ENCODE data around the gene PTK6. TPM values are rescaled to one million over a fixed set of nuclear protein-coding genes. Genes with fewer than 3 reads are reported as not detected.

PTK6 gene
- polyA plus RNA-seq, 2 of the 4 experiments (the other 2 are of a cell fraction): 1.2 to 2.0 TPM

DNA sequence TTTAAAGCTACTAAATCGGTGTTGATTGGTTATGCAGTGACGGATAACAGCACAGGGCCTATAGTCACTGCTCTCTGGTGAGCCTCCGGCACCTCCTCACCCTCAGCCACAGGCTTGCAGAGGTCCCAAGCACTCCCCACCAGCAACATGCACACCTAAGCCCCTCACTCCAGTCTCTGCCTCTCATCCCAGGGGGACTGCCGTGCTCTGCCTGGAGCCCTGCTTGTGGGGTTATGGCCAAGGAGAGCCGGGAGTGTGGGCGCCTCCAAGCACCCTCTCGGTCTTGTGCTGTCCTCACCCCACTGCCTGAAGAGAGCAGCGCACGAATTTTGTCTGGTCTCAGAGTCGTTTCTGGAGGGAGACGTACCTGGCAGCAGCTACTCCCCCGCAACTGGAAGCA is 31.5 kb downstream of the PTK6 start:
- WGBS (ENCODE audit: missing lambda C conversion rate): 79% methylated on average over 12 of the region's 12 CpGs
- no peak for FAIRE-seq
- CTCF ChIA-PET: interaction anchor here (3.2 kb wide), 1 partner anchor 9 kb away, joined by 20 read pairs; no protein-coding TSS in a partner anchor

DNA sequence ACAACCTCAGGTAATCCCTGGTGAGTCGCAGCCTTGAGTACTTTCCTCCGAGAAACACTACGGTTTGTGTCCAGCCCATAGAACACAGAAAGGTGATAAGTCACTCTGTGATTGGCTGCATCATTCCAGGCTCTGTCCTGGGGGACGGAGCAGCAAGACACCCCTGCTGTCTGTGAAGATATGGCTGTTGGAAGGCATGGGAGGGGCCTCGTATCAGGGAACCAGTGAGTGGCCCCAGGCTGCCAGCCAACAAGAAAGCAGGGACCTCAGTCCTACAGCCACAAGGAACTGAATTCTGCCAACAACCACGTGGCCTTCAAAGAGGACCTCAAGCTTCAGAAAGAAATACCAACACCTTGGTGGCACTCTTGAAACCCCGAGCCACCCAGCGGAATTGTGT is 31.9 kb downstream of the PTK6 start:
- POLR2A ChIA-PET: interaction anchor here (1.6 kb wide), 1 partner anchor 15 kb away, joined by 8 read pairs; the partner anchor contains the start of gene PPDPF
- CTCF ChIA-PET: interaction anchor here (1.3 to 3.2 kb wide), 2 partner anchors 9 to 32 kb away, joined by 4 to 20 read pairs; partner anchors contain the start of gene PTK6

More for the DNA sequence above, 31.5 kb downstream of the PTK6 start:
- TF ChIP-seq HDAC2 (IDR thresholded peaks at IDR 0.05) (no peak), HEYL (CRISPR knock-in tag; IDR thresholded peaks at IDR 0.05) (no peak), PHF8 (IDR thresholded peaks at IDR 0.05; ENCODE audit: borderline replicate concordance, low read depth) (no peak), EHMT2 (IDR thresholded peaks at IDR 0.05; ENCODE audit: low read depth) (no peak)
- TF ChIP-seq, protein P1, sequence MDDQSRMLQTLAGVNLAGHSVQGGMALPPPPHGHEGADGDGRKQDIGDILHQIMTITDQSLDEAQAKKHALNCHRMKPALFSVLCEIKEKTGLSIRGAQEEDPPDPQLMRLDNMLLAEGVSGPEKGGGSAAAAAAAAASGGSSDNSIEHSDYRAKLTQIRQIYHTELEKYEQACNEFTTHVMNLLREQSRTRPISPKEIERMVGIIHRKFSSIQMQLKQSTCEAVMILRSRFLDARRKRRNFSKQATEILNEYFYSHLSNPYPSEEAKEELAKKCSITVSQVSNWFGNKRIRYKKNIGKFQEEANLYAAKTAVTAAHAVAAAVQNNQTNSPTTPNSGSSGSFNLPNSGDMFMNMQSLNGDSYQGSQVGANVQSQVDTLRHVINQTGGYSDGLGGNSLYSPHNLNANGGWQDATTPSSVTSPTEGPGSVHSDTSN (IDR thresholded peaks at IDR 0.05): no peak
- TF ChIP-seq, protein P2, sequence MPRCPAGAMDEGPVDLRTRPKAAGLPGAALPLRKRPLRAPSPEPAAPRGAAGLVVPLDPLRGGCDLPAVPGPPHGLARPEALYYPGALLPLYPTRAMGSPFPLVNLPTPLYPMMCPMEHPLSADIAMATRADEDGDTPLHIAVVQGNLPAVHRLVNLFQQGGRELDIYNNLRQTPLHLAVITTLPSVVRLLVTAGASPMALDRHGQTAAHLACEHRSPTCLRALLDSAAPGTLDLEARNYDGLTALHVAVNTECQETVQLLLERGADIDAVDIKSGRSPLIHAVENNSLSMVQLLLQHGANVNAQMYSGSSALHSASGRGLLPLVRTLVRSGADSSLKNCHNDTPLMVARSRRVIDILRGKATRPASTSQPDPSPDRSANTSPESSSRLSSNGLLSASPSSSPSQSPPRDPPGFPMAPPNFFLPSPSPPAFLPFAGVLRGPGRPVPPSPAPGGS (IDR thresholded peaks at IDR 0.05): no peak
- TF ChIP-seq, protein P3, sequence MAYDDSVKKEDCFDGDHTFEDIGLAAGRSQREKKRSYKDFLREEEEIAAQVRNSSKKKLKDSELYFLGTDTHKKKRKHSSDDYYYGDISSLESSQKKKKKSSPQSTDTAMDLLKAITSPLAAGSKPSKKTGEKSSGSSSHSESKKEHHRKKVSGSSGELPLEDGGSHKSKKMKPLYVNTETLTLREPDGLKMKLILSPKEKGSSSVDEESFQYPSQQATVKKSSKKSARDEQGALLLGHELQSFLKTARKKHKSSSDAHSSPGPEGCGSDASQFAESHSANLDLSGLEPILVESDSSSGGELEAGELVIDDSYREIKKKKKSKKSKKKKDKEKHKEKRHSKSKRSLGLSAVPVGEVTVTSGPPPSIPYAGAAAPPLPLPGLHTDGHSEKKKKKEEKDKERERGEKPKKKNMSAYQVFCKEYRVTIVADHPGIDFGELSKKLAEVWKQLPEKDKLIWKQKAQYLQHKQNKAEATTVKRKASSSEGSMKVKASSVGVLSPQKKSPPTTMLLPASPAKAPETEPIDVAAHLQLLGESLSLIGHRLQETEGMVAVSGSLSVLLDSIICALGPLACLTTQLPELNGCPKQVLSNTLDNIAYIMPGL (CRISPR knock-in tag; IDR thresholded peaks at IDR 0.05; ENCODE audit: borderline replicate concordance): no peak
- peaks cover 17% of the 10 kb centered on the region for H3K9me3 ChIP-seq
- no peak overlapping the region for H3K4me2 ChIP-seq
- POLR2A ChIA-PET: interaction anchor here (1.6 kb wide), 1 partner anchor 15 kb away, joined by 8 read pairs; the partner anchor contains the start of gene PPDPF
- DNase-seq (ENCODE audit: low read depth in 1 of 2, low spot score in 1 of 2) (no peak), ATAC-seq (no peak)
- H3K27ac ChIP-seq: no peak overlapping the region
- no peaks in the 10 kb centered on the region for H3K4me1 ChIP-seq
- H3K4me3 ChIP-seq: no peak overlapping the region

DNA sequence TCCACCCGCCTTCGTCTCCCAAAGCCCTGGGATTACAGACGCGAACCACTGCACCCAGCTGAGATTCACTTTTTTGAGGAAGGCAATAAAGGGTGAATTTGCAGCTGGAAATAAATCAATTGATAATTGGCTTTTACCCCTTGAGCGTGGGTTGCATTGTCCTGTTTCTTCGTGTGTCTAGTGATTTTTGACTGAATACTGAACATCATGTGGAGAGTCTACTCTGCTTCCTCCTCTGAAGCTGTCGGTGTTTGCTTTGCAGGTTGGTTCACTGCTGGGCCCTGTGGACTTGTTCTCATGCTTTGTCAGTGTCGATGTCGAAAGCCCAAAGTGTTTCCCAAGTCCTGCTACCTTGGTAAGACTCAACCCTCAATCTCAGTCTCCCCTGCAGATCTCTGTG is 32.5 kb downstream of the PTK6 start:
- ATAC-seq: no peak
- Histone ChIP-seq H3K4me2 (no peak overlapping the region), H3K9me3 (peaks cover 17% of the 10 kb centered on the region), H3K27ac (no peak overlapping the region), H3K4me1 (peaks cover under 1% of the 10 kb centered on the region; the same call in 1 of the 3 replicates), H3K4me3 (no peak overlapping the region)
- WGBS (ENCODE audit: missing lambda C conversion rate): 63% methylated on average over 9 of the region's 9 CpGs
- POLR2A ChIA-PET: interaction anchor here (1.6 kb wide), 1 partner anchor 16 kb away, joined by 8 read pairs; the partner anchor contains the start of gene PPDPF
- DNase-seq (ENCODE audit: low read depth in 1 of 2, low spot score in 1 of 2): no peak
- CTCF ChIA-PET: interaction anchor here (1.3 to 3.2 kb wide), 2 partner anchors 8 to 33 kb away, joined by 4 to 20 read pairs; partner anchors contain the start of gene PTK6
- FAIRE-seq: no peak
- TF ChIP-seq RARB (CRISPR knock-in tag; IDR thresholded peaks at IDR 0.05) (no peak), KDM5A (IDR thresholded peaks at IDR 0.05) (no peak), POLR2AphosphoS2 (conservative IDR thresholded peaks at IDR 0.05; ENCODE audit: low read length) (no peak), FOSL2 (IDR thresholded peaks at IDR 0.05) (no peak), FOSL2 (CRISPR knock-in tag; IDR thresholded peaks at IDR 0.05) (no peak), TP53 (CRISPR knock-in tag; IDR thresholded peaks at IDR 0.05) (no peak), SREBF2 (IDR thresholded peaks at IDR 0.05) (no peak), ESRRA (IDR thresholded peaks at IDR 0.05; ENCODE audit: borderline replicate concordance, low read length) (no peak), CHD4 (IDR thresholded peaks at IDR 0.05; ENCODE audit: borderline replicate concordance) (no peak), ZNF302 (CRISPR knock-in tag; IDR thresholded peaks at IDR 0.05) (no peak), FOSB (CRISPR knock-in tag; IDR thresholded peaks at IDR 0.05) (no peak), EHMT2 (IDR thresholded peaks at IDR 0.05; ENCODE audit: low read depth) (no peak), HOXB13 (CRISPR knock-in tag; IDR thresholded peaks at IDR 0.05; ENCODE audit: low read depth) (no peak), RAD21 (conservative IDR thresholded peaks at IDR 0.05 in 1 of 2, IDR thresholded peaks at IDR 0.05 in 1 of 2) (no peak)
- TF ChIP-seq, protein P2 (IDR thresholded peaks at IDR 0.05): no peak

More for the DNA sequence above, 31.9 kb downstream of the PTK6 start:
- no peak for DNase-seq (ENCODE audit: low read depth in 1 of 2, low spot score in 1 of 2)
- no peak overlapping the region for H3K4me2 ChIP-seq
- no peak overlapping the region for H3K4me3 ChIP-seq
- no peak for TF ChIP-seq KDM1A (IDR thresholded peaks at IDR 0.05; ENCODE audit: low read depth)
- TF ChIP-seq, protein P4, sequence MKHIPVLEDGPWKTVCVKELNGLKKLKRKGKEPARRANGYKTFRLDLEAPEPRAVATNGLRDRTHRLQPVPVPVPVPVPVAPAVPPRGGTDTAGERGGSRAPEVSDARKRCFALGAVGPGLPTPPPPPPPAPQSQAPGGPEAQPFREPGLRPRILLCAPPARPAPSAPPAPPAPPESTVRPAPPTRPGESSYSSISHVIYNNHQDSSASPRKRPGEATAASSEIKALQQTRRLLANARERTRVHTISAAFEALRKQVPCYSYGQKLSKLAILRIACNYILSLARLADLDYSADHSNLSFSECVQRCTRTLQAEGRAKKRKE (CRISPR knock-in tag; IDR thresholded peaks at IDR 0.05; ENCODE audit: low read depth): no peak
- TF ChIP-seq CBX8 (IDR thresholded peaks at IDR 0.05): no peak
- no peak for TF ChIP-seq PHF8 (IDR thresholded peaks at IDR 0.05; ENCODE audit: borderline replicate concordance, low read depth)
- no peak for TF ChIP-seq RCOR1 (IDR thresholded peaks at IDR 0.05; ENCODE audit: low read depth, low read length)
- no peak for TF ChIP-seq NR3C1 (IDR thresholded peaks at IDR 0.05)
- TF ChIP-seq, protein P5, sequence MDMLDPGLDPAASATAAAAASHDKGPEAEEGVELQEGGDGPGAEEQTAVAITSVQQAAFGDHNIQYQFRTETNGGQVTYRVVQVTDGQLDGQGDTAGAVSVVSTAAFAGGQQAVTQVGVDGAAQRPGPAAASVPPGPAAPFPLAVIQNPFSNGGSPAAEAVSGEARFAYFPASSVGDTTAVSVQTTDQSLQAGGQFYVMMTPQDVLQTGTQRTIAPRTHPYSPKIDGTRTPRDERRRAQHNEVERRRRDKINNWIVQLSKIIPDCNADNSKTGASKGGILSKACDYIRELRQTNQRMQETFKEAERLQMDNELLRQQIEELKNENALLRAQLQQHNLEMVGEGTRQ (IDR thresholded peaks at IDR 0.05): no peak
- TF ChIP-seq EP300 (IDR thresholded peaks at IDR 0.05): no peak
- no peak for TF ChIP-seq EHF (CRISPR knock-in tag; IDR thresholded peaks at IDR 0.05)
- no peak for TF ChIP-seq GATA3 (IDR thresholded peaks at IDR 0.05; ENCODE audit: borderline replicate concordance)
- TF ChIP-seq RNF2 (IDR thresholded peaks at IDR 0.05; ENCODE audit: borderline replicate concordance, low read depth): no peak
- TF ChIP-seq KDM5A (IDR thresholded peaks at IDR 0.05): no peak
- no peak for TF ChIP-seq CHD2 (IDR thresholded peaks at IDR 0.05; ENCODE audit: low read length, partially characterized antibody)
- TF ChIP-seq NPAS2 (CRISPR knock-in tag; IDR thresholded peaks at IDR 0.05; ENCODE audit: borderline replicate concordance): no peak
- peaks cover 17% of the 10 kb centered on the region for H3K9me3 ChIP-seq
- FAIRE-seq: no peak
- 28% methylated on average over 8 of the region's 8 CpGs for WGBS (ENCODE audit: missing lambda C conversion rate)
- H3K27ac ChIP-seq: no peak overlapping the region
- no peak for ATAC-seq
- H3K4me1 ChIP-seq: no peaks in the 10 kb centered on the region

Measured in A549 (cell line).